ENCODE results near the gene BIRC6. TPM values are rescaled to one million over a fixed set of nuclear protein-coding genes. Genes with fewer than 3 reads are reported as not detected.
A peak's percentile ranks its signal among the peaks of the same experiment; 100 is the strongest.
"Not testable (repeated sequence)": the region's sequence is repeated elsewhere in the genome, so short reads cannot be mapped to it uniquely, and the experiment has no call there.

BIRC6 gene
- 10 to 100 TPM; 16.3 to 47.1 (median 35.8) TPM for polyA plus RNA-seq (ENCODE audit: low read depth in 6 of 6)

GRCh38 chr2:32356681-32357317 is at the start of gene BIRC6:
BIRC6 (plus strand) TSS chr2:32357023; CDS start chr2:32357162, 139 bp downstream.
- peak; percentile 97 for DNase-seq
- Mint-ChIP-seq H3K27me3 (no peaks in the 10 kb centered on the region), H3K9me3 (no peaks in the 10 kb centered on the region)

GRCh38 chr2:32310577-32310976 is 46.2 kb upstream of the BIRC6 start:
- DNase-seq (no peak), ATAC-seq (ENCODE audit: low read depth in 2 of 2) (no peak)
- H3K4me1 Mint-ChIP-seq, result no peaks in the 10 kb centered on the region
- no peaks in the 10 kb centered on the region for H3K27me3 Mint-ChIP-seq
- peaks cover 0 to 7% of the 10 kb centered on the region in 2 donors for H3K36me3 Mint-ChIP-seq
- no peaks in the 10 kb centered on the region for H3K9me3 Mint-ChIP-seq
- H3K27ac Mint-ChIP-seq, result no peak overlapping the region
- H3K4me3 Mint-ChIP-seq, result no peak overlapping the region

More at GRCh38 chr2:32356681-32357317, at the start of gene BIRC6:
- H3K27ac Mint-ChIP-seq, result peak within 1 kb of the TSS; percentile 84 to 97 (median 95)
- H3K4me1 Mint-ChIP-seq, result peaks cover 34 to 38% (median 37%) of the 10 kb centered on the region in 3 donors
- H3K4me3 Mint-ChIP-seq, result peak within 1 kb of the TSS; percentile 88 to 96 (median 94)
- peak; percentile 87 to 91 for ATAC-seq (ENCODE audit: low read depth in 2 of 2)
- H3K36me3 Mint-ChIP-seq, result no peaks in the 10 kb centered on the region

DNA sequence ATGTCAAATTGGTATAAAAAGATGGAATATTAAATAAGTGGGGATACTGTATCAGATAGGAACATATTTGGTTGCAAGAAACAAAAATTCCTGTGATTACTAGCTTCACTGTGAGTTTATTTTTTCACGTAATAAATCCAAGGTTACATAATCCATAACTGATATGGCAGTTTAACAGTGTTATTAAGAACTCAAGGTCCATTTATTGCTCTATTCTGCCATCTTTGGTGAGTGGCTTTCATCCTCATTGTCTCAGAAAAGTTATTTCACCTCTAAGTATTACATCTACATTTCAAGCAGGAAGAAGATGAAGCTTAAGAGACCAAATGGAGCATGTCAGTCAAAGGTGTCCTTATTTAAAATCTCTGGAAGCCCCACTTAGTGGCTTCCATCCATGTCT is 41.9 kb upstream of the BIRC6 start:
- Mint-ChIP-seq H3K4me3 (no peak overlapping the region), H3K27ac (no peak overlapping the region), H3K27me3 (no peaks in the 10 kb centered on the region), H3K9me3 (no peaks in the 10 kb centered on the region), H3K36me3 (no peaks in the 10 kb centered on the region), H3K4me1 (no peaks in the 10 kb centered on the region)
- ATAC-seq (ENCODE audit: low read depth in 2 of 2), result no peak
- DNase-seq, result no peak

- H3K4me1 Mint-ChIP-seq; H3K27ac Mint-ChIP-seq; DNase-seq; H3K9me3 Mint-ChIP-seq; H3K27me3 Mint-ChIP-seq; ATAC-seq (ENCODE audit: low read depth in 2 of 2): not testable (repeated sequence)
- Mint-ChIP-seq H3K36me3 (peaks cover 8 to 11% of the 10 kb centered on the region in 2 donors), H3K4me3 (peak overlapping the region in 1 of 8 donors; percentile 56)
These were observed 28.1 kb upstream of the BIRC6 start for GRCh38 chr2:32328679-32329078.

- H3K9me3 Mint-ChIP-seq; H3K4me1 Mint-ChIP-seq; ATAC-seq (ENCODE audit: low read depth in 2 of 2); DNase-seq; H3K4me3 Mint-ChIP-seq; H3K27me3 Mint-ChIP-seq: not testable (repeated sequence)
- peaks cover 8 to 11% of the 10 kb centered on the region in 2 donors for H3K36me3 Mint-ChIP-seq
- H3K27ac Mint-ChIP-seq, result peak overlapping the region in 1 of 6 donors; percentile 6
These were observed 27.4 kb upstream of the BIRC6 start for GRCh38 chr2:32329180-32329980.

- Mint-ChIP-seq H3K36me3 (peaks cover 8 to 11% of the 10 kb centered on the region in 2 donors), H3K27me3 (no peaks in the 10 kb centered on the region), H3K27ac (no peak overlapping the region), H3K4me1 (peaks cover 0 to 3% (median 0%) of the 10 kb centered on the region in 3 donors), H3K4me3 (no peak overlapping the region), H3K9me3 (no peaks in the 10 kb centered on the region)
- DNase-seq (no peak), ATAC-seq (ENCODE audit: low read depth in 2 of 2) (no peak)
These were observed 26.7 kb upstream of the BIRC6 start for GRCh38 chr2:32330136-32330535.

DNA sequence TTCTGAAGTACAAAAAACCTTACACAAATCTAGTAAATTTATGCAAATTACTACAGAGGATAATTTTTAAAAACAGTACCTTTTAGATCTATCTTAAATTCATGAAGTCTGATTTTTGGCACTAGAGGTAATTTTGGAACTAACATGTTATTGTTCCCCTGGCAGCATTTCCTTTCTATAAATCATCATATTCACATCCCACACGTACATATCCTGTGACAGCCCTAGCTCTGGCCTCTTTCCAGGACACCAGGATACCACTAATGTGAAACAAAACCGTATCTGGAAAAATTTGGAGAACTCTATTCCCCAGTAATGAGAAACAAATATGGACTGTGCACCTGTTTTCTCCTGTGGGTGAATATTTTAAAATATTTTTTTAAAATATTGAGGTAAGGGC is 14.0 kb upstream of the BIRC6 start:
- Mint-ChIP-seq H3K4me3 (no peak overlapping the region), H3K36me3 (no peaks in the 10 kb centered on the region), H3K4me1 (no peaks in the 10 kb centered on the region), H3K27me3 (no peaks in the 10 kb centered on the region), H3K9me3 (no peaks in the 10 kb centered on the region), H3K27ac (peak overlapping the region in 1 of 6 donors; percentile 33)
- no peak for DNase-seq
- ATAC-seq (ENCODE audit: low read depth in 2 of 2), result no peak

DNA sequence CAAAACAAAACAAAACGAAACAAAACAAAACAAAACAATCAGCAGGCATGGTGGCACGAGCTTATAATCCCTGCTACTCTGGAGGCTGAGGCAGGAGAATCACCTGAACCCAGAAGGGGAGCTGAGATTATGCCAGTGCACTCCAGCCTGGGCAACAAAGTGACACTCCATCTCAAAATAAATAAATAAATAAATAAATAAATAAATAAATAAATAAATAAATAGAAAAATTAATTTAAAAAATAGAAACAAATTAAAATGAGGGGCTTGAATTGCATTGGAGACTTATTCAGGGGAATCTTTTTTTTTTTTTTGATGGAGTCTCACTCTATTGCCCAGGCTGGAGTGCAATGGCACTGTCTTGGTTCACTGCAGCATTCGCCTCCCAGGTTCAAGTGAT is 6.0 kb upstream of the BIRC6 start:
- not testable (repeated sequence) for H3K36me3 Mint-ChIP-seq; H3K9me3 Mint-ChIP-seq; H3K4me1 Mint-ChIP-seq; ATAC-seq (ENCODE audit: low read depth in 2 of 2); H3K4me3 Mint-ChIP-seq; H3K27me3 Mint-ChIP-seq; DNase-seq
- peak overlapping the region in 1 of 6 donors; percentile 51 for H3K27ac Mint-ChIP-seq

DNA sequence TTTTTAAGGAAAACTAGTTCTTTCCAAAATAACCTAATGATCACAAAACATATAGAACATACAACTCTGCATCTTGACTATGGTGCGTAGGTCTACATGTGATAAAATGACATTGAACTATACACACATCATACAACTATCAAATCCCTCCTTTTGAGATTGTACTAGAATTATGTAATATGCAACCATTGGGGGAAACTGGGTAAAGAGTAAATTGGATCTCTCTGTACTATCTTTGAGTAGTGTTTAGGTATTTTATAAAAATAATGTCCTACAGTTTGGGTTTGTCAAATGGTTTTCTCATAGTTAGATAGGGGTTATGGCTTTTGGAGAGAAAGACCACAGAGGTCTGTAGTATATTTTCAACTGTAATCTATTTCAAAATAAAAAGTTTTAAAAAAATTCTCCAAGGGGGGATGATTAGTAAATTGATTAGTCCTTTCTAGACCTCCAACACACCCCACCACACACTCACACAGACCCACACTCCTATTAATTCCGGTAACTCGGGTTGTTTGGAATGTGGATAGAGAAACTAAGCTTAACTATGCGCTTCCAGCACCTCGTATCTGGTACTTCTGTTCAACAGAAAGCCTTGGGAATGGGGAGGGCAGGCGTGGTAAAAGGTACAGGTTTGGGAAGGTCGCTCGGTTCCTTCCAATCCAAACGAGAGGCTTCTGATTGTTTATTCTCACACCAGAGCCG is 695 bp upstream of the BIRC6 start:
- Mint-ChIP-seq H3K36me3 (no peaks in the 10 kb centered on the region), H3K4me3 (peak overlapping the region; percentile 88 to 96 (median 93)), H3K9me3 (no peaks in the 10 kb centered on the region), H3K27ac (peak overlapping the region; percentile 84 to 96 (median 95)), H3K27me3 (no peaks in the 10 kb centered on the region), H3K4me1 (peaks cover 28 to 31% (median 30%) of the 10 kb centered on the region in 3 donors)
- DNase-seq (no peak), ATAC-seq (ENCODE audit: low read depth in 2 of 2) (peak; percentile 1 to 2)

GRCh38 chr2:32357318-32358110 is 691 bp downstream of the BIRC6 start:
- Mint-ChIP-seq H3K4me1 (peaks cover 38 to 43% (median 40%) of the 10 kb centered on the region in 3 donors), H3K36me3 (no peaks in the 10 kb centered on the region), H3K9me3 (peaks cover 0 to 2% (median 0%) of the 10 kb centered on the region in 7 donors), H3K4me3 (peak overlapping the region; percentile 88 to 96 (median 94)), H3K27ac (peak overlapping the region; percentile 95 to 99 (median 96)), H3K27me3 (no peaks in the 10 kb centered on the region)
- ATAC-seq (ENCODE audit: low read depth in 2 of 2) (peak; percentile 25 to 29), DNase-seq (no peak)

- Mint-ChIP-seq H3K9me3 (peaks cover 0 to 2% (median 0%) of the 10 kb centered on the region in 7 donors), H3K27ac (peak overlapping the region; percentile 94 to 99 (median 96)), H3K4me1 (peaks cover 38 to 47% (median 41%) of the 10 kb centered on the region in 3 donors), H3K36me3 (no peaks in the 10 kb centered on the region), H3K4me3 (peak overlapping the region; percentile 88 to 96 (median 94)), H3K27me3 (no peaks in the 10 kb centered on the region)
- ATAC-seq (ENCODE audit: low read depth in 2 of 2) (no peak), DNase-seq (peak; percentile 1)
These were observed 1.3 kb downstream of the BIRC6 start for GRCh38 chr2:32358111-32358482.

DNA sequence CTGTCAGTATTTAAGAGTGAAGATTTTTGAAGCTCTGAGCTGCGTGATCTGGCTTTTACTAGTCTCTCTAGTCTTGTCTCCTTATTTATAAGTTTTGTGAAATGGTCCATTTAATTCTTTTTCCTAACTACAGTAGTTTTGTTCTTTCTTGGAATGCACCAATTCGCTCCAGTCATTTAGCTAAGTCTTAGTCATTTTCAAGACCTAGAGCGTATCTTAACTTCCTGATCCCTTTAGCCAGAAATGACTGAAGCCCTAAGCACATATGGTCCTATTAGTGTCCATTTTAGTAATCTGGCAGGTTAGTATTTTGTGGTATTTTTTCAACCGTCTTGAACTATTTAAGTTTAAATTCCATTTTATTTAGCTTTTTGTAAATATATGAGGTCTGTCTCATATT is 3.6 kb downstream of the BIRC6 start:
- H3K27ac Mint-ChIP-seq, result peak overlapping the region in 4 of 6 donors; percentile 34 to 95 (median 64)
- no peaks in the 10 kb centered on the region for H3K36me3 Mint-ChIP-seq
- H3K4me3 Mint-ChIP-seq, result peak overlapping the region in 3 of 8 donors; percentile 6 to 64 (median 24)
- peaks cover 0 to 2% (median 0%) of the 10 kb centered on the region in 7 donors for H3K9me3 Mint-ChIP-seq
- no peak for ATAC-seq (ENCODE audit: low read depth in 2 of 2)
- DNase-seq, result no peak
- H3K4me1 Mint-ChIP-seq, result peaks cover 54 to 70% (median 59%) of the 10 kb centered on the region in 3 donors
- H3K27me3 Mint-ChIP-seq, result no peaks in the 10 kb centered on the region

GRCh38 chr2:32362997-32363396 is 6.2 kb downstream of the BIRC6 start:
- H3K36me3 Mint-ChIP-seq; ATAC-seq (ENCODE audit: low read depth in 2 of 2); H3K27me3 Mint-ChIP-seq; H3K9me3 Mint-ChIP-seq; DNase-seq; H3K4me3 Mint-ChIP-seq: not testable (repeated sequence)
- H3K27ac Mint-ChIP-seq, result peak overlapping the region in 2 of 6 donors; percentile 51 to 68
- H3K4me1 Mint-ChIP-seq, result peaks cover 64 to 90% (median 79%) of the 10 kb centered on the region in 3 donors

Data from naive B cell (primary cell).